Globus pallidus (tissue), 1 donor: ENCODE results near the gene CCDC88C.

Source experiments
- DNase-seq: peaks from one replicate; pipeline ENCODE4 v3.0.0-alpha.2; 2015; ENCODE audit warnings: low spot score

Gene CCDC88C

DNA sequence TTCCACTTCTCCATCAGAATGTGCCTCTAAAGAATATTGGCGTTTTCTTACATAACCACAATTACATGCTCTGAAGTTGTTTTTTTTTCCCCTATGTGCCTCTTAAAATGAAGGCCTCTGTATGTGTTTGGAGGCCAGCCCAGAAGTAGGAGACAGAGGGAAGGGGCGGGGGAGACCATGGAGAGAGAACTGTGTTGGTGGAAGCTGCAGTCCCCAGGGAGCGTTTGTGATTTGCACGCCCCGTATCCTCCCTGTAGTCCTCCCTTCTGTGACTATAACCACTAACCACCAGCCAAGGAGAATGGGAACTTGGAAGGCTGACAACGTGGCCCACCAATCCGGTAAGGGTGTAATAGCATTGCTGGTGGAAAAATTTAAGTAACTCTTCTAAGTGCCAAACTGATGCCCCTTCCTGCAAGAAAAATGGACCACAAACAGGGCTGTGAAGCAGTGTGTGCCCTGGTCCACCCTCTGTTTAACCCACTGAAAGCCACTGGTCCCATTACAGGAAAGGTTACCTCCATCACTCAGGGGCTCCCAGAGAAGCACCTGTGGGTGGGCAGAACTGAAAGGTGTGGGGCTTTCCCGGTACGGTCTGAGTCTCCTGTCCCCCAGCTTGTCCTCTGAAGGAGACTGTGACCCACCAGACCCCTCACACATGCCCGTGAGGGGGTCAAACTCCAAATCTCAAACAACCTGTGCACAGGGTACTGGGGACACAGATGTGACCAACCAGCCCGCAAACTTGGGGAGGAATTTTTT, 36.8 kb downstream of the CCDC88C start:
- DNase-seq = peak; percentile 62

- peak; percentile 48 for DNase-seq
Measured at GRCh38 chr14:91380123-91380522, 37.5 kb downstream of the CCDC88C start.

GRCh38 chr14:91379579-91379932, 38.1 kb downstream of the CCDC88C start:
- no peak for DNase-seq

GRCh38 chr14:91378930-91379578, 38.6 kb downstream of the CCDC88C start:
- DNase-seq = no peak

- no peak for DNase-seq
Measured at GRCh38 chr14:91377700-91378652, 39.6 kb downstream of the CCDC88C start.

DNA sequence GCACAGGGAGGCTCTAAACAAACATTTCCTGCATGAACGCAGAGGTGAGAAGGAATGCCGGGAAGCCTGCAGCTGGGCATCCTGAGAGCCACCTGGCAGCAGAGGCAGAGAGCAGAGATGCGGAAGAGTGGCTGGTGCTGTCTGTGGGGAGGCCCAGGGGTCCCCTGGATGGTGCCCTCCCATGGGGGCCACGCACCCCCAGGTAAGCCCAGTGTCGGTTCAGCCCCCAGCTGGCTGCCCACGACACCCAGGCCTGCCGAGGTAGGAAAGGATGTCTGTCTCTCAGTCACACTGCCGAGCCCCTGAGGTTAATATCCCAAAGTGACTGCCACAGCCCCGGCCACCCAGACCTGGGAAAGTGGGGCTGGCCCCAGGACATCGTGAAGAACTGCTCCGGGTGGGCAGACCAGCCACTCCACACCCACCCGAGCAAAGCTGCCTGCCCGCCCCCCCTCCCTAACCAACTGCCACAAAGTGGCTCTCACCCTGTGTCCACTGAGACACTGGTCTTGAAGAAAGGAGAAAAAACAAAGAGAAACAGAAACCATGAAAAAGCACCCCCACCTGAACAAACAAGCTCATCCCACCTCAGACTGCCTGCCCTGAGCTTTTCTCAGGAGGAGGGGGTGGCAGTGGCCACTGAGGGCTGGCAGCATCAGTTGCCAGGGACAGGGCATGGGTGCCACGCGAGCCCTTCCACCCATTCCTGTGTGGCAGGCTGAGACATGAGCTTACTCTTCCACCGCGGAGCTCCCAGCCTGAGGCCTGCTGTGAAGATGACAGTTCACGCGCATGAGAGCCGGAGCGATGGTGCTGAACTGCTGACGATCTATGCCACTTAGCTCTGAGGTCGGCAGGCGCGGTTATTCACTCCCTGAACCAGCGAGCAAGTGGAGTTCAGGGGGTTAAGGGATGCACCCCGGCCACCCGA, 40.8 kb downstream of the CCDC88C start:
- DNase-seq = no peak

DNA sequence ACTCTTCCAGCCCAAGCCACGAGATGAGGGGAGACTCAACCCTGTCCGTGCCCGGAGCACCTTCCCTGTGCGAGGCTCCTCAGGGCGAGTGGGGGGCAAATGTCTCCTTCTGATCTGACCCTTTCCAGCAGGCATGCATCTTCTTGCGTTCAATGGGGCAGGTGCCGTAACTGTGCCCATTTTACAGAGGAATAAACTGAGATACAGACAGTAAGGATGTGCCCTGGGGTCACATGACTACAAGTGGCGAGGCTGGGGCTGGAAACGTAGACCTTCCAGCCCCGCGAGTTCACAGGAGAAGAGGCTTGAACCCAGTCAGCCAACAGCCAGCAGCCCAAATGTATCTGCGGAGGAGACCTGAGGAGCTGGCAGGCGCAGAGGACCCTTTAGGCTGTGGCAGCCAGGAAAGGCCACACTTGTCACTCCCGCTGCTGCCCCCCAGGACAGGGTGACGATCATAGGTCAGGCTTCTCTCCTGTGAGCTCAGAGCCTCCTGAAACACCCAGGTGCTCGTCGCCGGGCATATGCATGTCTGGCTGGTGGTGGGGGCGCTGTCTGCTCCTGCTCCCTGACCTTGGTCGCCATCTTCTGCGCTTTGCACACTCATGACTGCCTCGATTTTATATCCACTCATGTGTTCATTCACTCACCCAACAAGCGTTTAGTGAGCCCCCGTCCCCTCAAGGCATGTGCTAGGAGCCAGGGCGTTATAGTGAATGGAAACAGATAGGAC, 41.7 kb downstream of the CCDC88C start:
- no peak for DNase-seq

DNA sequence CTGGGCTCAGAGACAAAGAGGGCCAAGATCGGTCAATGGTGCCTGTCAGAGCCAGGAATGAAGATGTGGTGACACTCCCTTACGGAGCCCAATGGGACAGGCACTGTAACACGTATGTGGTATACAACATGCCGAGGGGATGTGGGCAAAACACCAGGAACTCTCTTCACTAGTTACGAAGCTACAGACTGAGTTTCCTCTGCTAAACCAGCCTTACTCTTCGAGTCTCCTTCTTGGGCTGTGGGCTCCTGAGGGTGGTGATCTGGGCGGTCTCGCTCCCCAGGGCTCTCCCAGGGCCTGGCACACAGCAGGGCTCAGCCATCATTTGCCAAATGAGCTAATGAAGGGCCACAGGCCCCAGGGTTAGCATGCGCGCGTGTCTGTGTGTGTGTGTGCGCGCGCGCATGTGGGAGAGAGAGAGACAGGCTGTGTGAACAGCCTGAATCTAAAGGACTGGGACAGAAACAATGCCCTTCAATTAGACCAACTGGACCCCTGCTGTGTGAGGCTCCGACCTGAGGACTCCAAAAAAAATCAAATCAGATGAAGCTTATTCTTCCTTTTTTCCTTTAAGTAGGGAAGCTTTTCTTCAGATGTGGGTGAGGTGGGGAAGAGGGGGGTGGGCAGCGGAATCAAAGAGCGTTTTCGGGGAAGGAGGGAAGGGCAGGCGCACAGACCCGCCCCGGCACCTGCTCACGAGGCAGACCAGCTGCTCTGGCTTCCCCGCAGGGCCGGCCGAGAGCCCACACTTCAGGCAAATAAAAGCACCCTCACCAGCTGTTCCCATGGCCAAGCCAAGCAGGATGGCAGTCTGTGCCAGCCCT, 42.5 kb downstream of the CCDC88C start:
- no peak for DNase-seq

GRCh38 chr14:91374287-91374878, 43.2 kb downstream of the CCDC88C start:
- DNase-seq = no peak

DNA sequence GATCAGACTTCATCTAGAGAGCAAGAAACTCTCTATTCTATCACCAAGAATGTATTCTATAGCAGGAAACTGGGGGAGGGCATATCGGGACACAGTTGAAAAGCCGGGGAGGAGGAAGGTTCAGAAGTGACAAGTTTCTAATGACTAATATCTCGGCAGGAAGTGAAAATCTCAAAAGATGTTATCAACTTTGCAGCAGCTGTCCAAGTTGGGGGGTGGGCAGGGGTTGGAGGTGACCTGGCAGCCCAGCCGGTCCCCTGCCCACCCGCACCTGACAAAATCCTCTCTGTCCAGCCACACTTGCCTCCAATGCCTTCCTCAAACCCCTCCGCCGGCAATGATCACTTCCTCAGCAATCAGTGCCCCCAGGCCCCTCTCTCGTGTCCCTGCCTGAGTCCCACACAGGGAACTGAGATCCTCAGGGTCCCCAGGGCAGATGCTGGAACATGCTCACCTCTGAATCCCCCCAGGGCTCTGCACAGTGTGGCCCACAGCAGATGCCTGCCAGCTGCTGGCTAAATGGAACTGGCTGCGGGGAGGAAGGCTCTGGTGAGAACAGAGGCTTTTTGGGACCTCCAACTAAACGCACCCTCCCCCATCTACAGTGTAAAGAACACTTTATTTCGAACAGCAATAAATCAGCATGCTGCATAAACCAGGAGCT, 43.9 kb downstream of the CCDC88C start:
- DNase-seq = no peak

GRCh38 chr14:91372671-91373495, 44.7 kb downstream of the CCDC88C start:
- DNase-seq = no peak

GRCh38 chr14:91371990-91372375, 45.6 kb downstream of the CCDC88C start:
- DNase-seq = no peak

- DNase-seq = no peak
Measured at GRCh38 chr14:91371011-91371989, 46.3 kb downstream of the CCDC88C start.

DNA sequence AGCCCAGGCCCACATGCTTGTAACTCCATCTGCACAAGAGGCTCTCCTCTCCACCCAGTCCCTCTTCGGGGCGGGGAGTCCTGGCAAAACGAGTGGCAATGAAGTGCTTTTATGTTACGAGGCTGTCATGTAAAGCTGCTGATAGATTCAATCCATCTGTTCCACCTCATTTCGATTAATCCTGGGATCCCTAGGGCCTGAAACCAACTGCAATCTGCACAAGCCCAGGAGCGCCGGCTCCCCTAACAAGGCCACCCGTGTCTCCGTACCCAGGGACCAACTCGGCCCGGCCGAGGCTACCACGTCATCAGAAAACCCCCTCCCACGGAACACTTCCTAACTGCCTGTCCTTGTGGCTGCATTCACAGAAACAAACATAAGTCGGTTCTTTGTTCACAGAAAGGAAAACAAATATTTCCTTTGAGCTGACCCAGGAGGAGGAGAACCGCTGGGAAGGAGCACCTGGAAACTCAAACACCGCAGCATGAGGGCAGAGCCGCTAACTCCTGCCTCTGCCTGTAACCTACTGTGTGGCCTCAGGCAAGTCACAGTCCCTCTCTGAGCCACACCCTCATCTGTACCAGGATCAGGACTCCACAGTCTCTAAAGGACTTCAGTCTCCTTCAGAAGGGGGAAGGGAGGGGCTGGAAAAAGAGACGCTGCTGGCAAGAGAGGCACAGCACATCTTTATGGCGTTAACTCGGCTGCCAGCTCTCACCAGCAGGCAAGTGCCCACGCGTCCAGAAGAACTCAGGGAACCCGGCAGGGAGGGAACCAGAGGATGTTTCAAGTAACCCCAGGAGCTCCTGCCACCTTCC, 47.8 kb downstream of the CCDC88C start:
- DNase-seq = no peak

GRCh38 chr14:91368776-91369416, 48.7 kb downstream of the CCDC88C start:
- DNase-seq = no peak
